Activated T-helper 1 cell treated with Interleukin-2 at 50 U/mL for 16 hours (primary cell): Measurements from ENCODE around the gene NIT1.
"Not testable (repeated sequence)": the region's sequence is repeated elsewhere in the genome, so short reads cannot be mapped to it uniquely, and the experiment has no call there.

Source experiments
- DNase-seq: peaks from one replicate; pipeline ENCODE4 v3.0.0-alpha.2; 2020; ENCODE audit warnings: low read depth

Gene NIT1

GRCh38 chr1:161115132-161115711, 2.7 kb upstream of the NIT1 start:
- no peak for DNase-seq

- DNase-seq, result not testable (repeated sequence)
Observed at GRCh38 chr1:161115961-161116360, 1.9 kb upstream of the NIT1 start.

GRCh38 chr1:161119092-161119903, 1.4 kb downstream of the NIT1 start:
- DNase-seq, result no peak

GRCh38 chr1:161121042-161121650, 3.2 kb downstream of the NIT1 start:
- DNase-seq, result no peak

- no peak for DNase-seq
Observed at GRCh38 chr1:161121834-161122233, 3.9 kb downstream of the NIT1 start.

- DNase-seq, result no peak
Observed at GRCh38 chr1:161122967-161123366, 5.1 kb downstream of the NIT1 start.

- no peak for DNase-seq
Observed at GRCh38 chr1:161127649-161128048, 9.7 kb downstream of the NIT1 start.

- no peak for DNase-seq
Observed at GRCh38 chr1:161128591-161129420, 10.9 kb downstream of the NIT1 start.

- no peak for DNase-seq
Observed at GRCh38 chr1:161130266-161130665, 12.4 kb downstream of the NIT1 start.

- no peak for DNase-seq
Observed at GRCh38 chr1:161131523-161132409, 13.9 kb downstream of the NIT1 start.

GRCh38 chr1:161132410-161133219, 14.7 kb downstream of the NIT1 start, which contains the start of gene DEDD:
DEDD (minus strand) TSS chr1:161132667; CDS start chr1:161124462, 8,205 bp downstream.
- DNase-seq, result peak; percentile 81

GRCh38 chr1:161133220-161133740, 15.4 kb downstream of the NIT1 start:
- no peak for DNase-seq

- DNase-seq, result no peak
Observed at GRCh38 chr1:161137881-161138280, 20.0 kb downstream of the NIT1 start.

- DNase-seq, result no peak
Observed at GRCh38 chr1:161138431-161138830, 20.5 kb downstream of the NIT1 start.

- DNase-seq, result no peak
Observed at GRCh38 chr1:161139766-161140165, 21.9 kb downstream of the NIT1 start.

- DNase-seq, result no peak
Observed at GRCh38 chr1:161140755-161141400, 23.0 kb downstream of the NIT1 start.

GRCh38 chr1:161145832-161146231, 27.9 kb downstream of the NIT1 start:
- DNase-seq, result no peak

- DNase-seq, result no peak
Observed at GRCh38 chr1:161153176-161153575, 35.3 kb downstream of the NIT1 start.

GRCh38 chr1:161153682-161154337, 35.9 kb downstream of the NIT1 start, which contains the start of gene UFC1:
UFC1 (plus strand) TSS chr1:161153978; CDS start chr1:161153998, 20 bp downstream.
- DNase-seq, result peak; percentile 69
